HL-60 (cell line): ENCODE results near the gene SNRK.

Experiments used
- GABPA ChIP-seq: IDR thresholded peaks from 2 replicates; pipeline ENCODE4 v1.6.1; 2012; ENCODE audit warnings: low read depth
- POLR2AphosphoS5 ChIP-seq: IDR thresholded peaks from 2 replicates; pipeline ENCODE4 v1.6.1; 2012; ENCODE audit warnings: low read depth
- TF ChIP-seq, protein P1 (sequence below): IDR thresholded peaks from one replicate; pipeline ENCODE4 v1.5.1; 2011; ENCODE audit warnings: low read length, control low read depth, inconsistent platforms; ENCODE audit not compliant: insufficient read depth
- TF ChIP-seq, protein P2 (sequence below): IDR thresholded peaks from 2 replicates; pipeline ENCODE4 v1.6.1; 2012; ENCODE audit warnings: low read depth; ENCODE audit not compliant: insufficient replicate concordance

DNA sequence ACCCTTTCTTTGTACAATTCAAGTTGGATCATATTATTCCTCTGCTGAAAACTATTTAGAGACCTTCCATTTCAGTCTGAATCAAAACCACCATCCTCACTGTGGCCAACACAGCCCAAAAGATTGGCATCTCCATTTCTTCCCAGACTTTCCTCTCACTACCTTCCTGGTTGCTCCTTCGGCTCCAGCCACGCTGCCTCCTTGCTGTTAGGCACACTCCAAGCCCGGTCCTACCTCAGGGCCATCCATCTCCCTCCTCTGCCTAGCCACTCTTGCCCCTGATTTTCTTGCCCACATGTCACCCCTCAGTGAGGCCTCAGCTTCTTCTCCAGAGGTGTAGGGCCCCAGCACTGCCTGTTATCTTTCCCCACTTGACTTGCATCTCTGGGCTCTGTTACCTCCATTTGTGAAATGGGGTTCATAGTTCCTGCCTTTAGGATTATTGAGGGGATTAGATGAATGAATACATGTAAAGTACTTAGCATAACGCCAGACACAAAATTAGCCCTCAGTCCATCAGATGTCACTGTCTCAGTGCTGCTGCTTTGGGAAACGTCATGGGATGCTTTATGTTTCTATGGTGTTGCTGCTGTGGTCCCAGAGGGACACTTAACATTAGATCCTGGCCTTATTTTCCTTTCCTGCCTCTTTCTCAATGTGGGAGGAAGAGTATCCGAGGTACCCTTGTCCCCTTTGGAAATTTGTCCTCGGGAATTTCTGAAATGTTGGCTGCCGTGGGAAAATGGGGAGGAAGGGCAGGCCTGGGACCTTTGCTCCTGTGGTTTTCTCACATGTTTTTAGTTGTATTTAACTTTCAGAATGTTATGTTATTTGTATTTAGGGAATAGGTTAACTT, 31.3 kb downstream of the SNRK start:
- TF ChIP-seq, protein P1, sequence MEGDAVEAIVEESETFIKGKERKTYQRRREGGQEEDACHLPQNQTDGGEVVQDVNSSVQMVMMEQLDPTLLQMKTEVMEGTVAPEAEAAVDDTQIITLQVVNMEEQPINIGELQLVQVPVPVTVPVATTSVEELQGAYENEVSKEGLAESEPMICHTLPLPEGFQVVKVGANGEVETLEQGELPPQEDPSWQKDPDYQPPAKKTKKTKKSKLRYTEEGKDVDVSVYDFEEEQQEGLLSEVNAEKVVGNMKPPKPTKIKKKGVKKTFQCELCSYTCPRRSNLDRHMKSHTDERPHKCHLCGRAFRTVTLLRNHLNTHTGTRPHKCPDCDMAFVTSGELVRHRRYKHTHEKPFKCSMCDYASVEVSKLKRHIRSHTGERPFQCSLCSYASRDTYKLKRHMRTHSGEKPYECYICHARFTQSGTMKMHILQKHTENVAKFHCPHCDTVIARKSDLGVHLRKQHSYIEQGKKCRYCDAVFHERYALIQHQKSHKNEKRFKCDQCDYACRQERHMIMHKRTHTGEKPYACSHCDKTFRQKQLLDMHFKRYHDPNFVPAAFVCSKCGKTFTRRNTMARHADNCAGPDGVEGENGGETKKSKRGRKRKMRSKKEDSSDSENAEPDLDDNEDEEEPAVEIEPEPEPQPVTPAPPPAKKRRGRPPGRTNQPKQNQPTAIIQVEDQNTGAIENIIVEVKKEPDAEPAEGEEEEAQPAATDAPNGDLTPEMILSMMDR = no peak
- TF ChIP-seq POLR2AphosphoS5 = no peak
- TF ChIP-seq, protein P2, sequence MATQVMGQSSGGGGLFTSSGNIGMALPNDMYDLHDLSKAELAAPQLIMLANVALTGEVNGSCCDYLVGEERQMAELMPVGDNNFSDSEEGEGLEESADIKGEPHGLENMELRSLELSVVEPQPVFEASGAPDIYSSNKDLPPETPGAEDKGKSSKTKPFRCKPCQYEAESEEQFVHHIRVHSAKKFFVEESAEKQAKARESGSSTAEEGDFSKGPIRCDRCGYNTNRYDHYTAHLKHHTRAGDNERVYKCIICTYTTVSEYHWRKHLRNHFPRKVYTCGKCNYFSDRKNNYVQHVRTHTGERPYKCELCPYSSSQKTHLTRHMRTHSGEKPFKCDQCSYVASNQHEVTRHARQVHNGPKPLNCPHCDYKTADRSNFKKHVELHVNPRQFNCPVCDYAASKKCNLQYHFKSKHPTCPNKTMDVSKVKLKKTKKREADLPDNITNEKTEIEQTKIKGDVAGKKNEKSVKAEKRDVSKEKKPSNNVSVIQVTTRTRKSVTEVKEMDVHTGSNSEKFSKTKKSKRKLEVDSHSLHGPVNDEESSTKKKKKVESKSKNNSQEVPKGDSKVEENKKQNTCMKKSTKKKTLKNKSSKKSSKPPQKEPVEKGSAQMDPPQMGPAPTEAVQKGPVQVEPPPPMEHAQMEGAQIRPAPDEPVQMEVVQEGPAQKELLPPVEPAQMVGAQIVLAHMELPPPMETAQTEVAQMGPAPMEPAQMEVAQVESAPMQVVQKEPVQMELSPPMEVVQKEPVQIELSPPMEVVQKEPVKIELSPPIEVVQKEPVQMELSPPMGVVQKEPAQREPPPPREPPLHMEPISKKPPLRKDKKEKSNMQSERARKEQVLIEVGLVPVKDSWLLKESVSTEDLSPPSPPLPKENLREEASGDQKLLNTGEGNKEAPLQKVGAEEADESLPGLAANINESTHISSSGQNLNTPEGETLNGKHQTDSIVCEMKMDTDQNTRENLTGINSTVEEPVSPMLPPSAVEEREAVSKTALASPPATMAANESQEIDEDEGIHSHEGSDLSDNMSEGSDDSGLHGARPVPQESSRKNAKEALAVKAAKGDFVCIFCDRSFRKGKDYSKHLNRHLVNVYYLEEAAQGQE = no peak
- TF ChIP-seq GABPA = no peak
